K562 (cell line): Measurements from ENCODE around the gene LYRM1. TPM values are rescaled to one million over a fixed set of nuclear protein-coding genes. Genes with fewer than 3 reads are reported as not detected.

Experiments
- ARHGAP35 ChIP-seq: fragments of 450-650 bp; IDR thresholded peaks from 2 replicates; pipeline ENCODE4 v1.6.1; 2018; ENCODE audit not compliant: partially characterized antibody
- DEAF1 ChIP-seq: fragments of 450-650 bp; formaldehyde crosslinking; IDR thresholded peaks from 2 replicates; pipeline ENCODE4 v1.4.0; 2020; ENCODE audit warnings: mild to moderate bottlenecking, moderate library complexity
- ELF1 ChIP-seq: fragments of 200-800 bp; sonication (Bioruptor generic); IDR thresholded peaks from 2 replicates; pipeline ENCODE4 v1.6.1; 2016; ENCODE audit warnings: missing genetic modification characterization, missing compliant biosample characterization
- GABPA ChIP-seq: fragments of 200-800 bp; sonication (Bioruptor generic); conservative IDR thresholded peaks from 2 replicates; pipeline ENCODE4 v1.6.1; 2016; ENCODE audit warnings: low read depth, missing genetic modification characterization, missing compliant biosample characterization
- HDAC8 ChIP-seq: fragments of 450-650 bp; IDR thresholded peaks from 2 replicates; pipeline ENCODE4 v1.6.1; 2016; ENCODE audit warnings: mild to moderate bottlenecking, missing genetic modification characterization, moderate library complexity, missing compliant biosample characterization
- IRF9 ChIP-seq: fragments of 450-650 bp; IDR thresholded peaks from 2 replicates; pipeline ENCODE4 v1.6.1; 2016; ENCODE audit warnings: missing biosample characterization, missing genetic modification characterization
- JUN ChIP-seq, 2 experiments: sonication (generic) in 1 of 2; formaldehyde crosslinking in 1 of 2; IDR thresholded peaks; 2 replicates each; pipeline versions ENCODE4 v1.6.1 to v1.8.0; 2012 to 2022; ENCODE audit warnings: borderline replicate concordance in 2 of 2, mild to moderate bottlenecking in 2 of 2, improper control_type of control experiment in 1 of 2, low read depth in 1 of 2, low read length in 1 of 2, missing genetic modification reagents in 1 of 2
- MYNN ChIP-seq, 2 experiments: sonication (generic); formaldehyde crosslinking in 1 of 2; IDR thresholded peaks; 2 replicates each; pipeline versions ENCODE4 v1.5.0 to v1.6.1; 2016 to 2020; ENCODE audit warnings: antibody characterized with exemption in 1 of 2, missing genetic modification reagents in 1 of 2
- NR1H2 ChIP-seq: sonication (generic); formaldehyde crosslinking; IDR thresholded peaks from 2 replicates; pipeline ENCODE4 v1.4.0; 2020; ENCODE audit warnings: mild to moderate bottlenecking, missing genetic modification reagents
- NR4A1 ChIP-seq, 2 experiments: fragments of 250-450 bp in 1 of 2; fragments of 450-650 bp in 1 of 2; sonication (Bioruptor Pico) in 1 of 2; IDR thresholded peaks; 2 replicates each; pipeline versions ENCODE4 v1.4.0 to v1.6.1; 2016 to 2020; ENCODE audit warnings: mild to moderate bottlenecking in 2 of 2, missing compliant biosample characterization in 1 of 2, missing genetic modification characterization in 1 of 2, moderate library complexity in 1 of 2
- SRSF9 ChIP-seq: fragments of 200-400 bp; formaldehyde crosslinking; IDR thresholded peaks from 2 replicates; pipeline ENCODE4 v1.6.1; 2017; ENCODE audit warnings: low read depth, low read length, borderline replicate concordance
- THAP12 ChIP-seq: fragments of 250-450 bp; sonication (Bioruptor Pico); IDR thresholded peaks from 2 replicates; pipeline ENCODE4 v1.9.0; 2021; ENCODE audit warnings: mild to moderate bottlenecking, inconsistent platforms
- ZKSCAN8 ChIP-seq: fragments of 200-800 bp; sonication (Bioruptor generic); IDR thresholded peaks from 2 replicates; pipeline ENCODE4 v1.6.1; 2016; ENCODE audit warnings: missing genetic modification characterization, missing compliant biosample characterization
- ZMIZ1 ChIP-seq, 2 experiments: fragments of 150-350 bp in 1 of 2; IDR thresholded peaks; 2 replicates each; pipeline ENCODE4 v1.6.1; 2012 to 2016; ENCODE audit warnings: low read depth in 2 of 2, low read length in 2 of 2, mild to moderate bottlenecking in 1 of 2, moderate library complexity in 1 of 2
- polyA plus RNA-seq, 8 experiments: library from polyadenylated mRNA; depleted of rRNA in 4 of 8; stranded (reverse) in 5 of 8; unstranded in 3 of 8; fragments of >200 nt; fragmentation: Nextera tagmentation in 2 of 8; fragmentation: Illumina TruSeq in 1 of 8; extraction: Ambion mirVana in 2 of 8; extraction: Trizol in 1 of 8; gene quantifications; 2 replicates each; pipeline versions ENCODE4 v1.2.1 to v1.2.3, GENCODE V29; 2011 to 2014; ENCODE audit warnings: inconsistent platforms in 1 of 8, missing spikeins in 1 of 8
- total RNA-seq, 7 experiments: library from RNA; depleted of rRNA in 6 of 7; stranded (reverse); fragments of >200 nt in 6 of 7; fragmentation: Illumina TruSeq in 2 of 7; extraction: Trizol in 2 of 7; gene quantifications; 2 replicates each; pipeline versions ENCODE4 v1.2.1 to v1.2.3, GENCODE V29; 2011 to 2021; ENCODE audit warnings: low replicate concordance in 1 of 7
- TF ChIP-seq, protein P1 (sequence below): sonication (generic); IDR thresholded peaks from 2 replicates; pipeline ENCODE4 v1.6.1; 2016

The LYRM1 gene
- total and polyA plus RNA-seq, 9 of the 15 experiments (the other 6 are each of a cell fraction or from before 2014, with no cell fraction given): 17.5 to 44.1 (median 32.7) TPM

GRCh38 chr16:20944861-20945574 lies 44.4 kb downstream of the LYRM1 start (continued):
- no peak for TF ChIP-seq MYNN (IDR thresholded peaks at IDR 0.05)
- no peak for TF ChIP-seq MYNN (CRISPR knock-in tag; IDR thresholded peaks at IDR 0.05)
- no peak for TF ChIP-seq ARHGAP35
- peak; percentile 100 for TF ChIP-seq HDAC8 (tag)
- TF ChIP-seq ELF1 (tag): peak; percentile 67; the same call in 1 of the 2 replicates
- TF ChIP-seq SRSF9: no peak
- peak; percentile 100 for TF ChIP-seq IRF9 (tag)
- peak; percentile 99 for TF ChIP-seq ZKSCAN8 (CRISPR knock-in tag)
- no peak for TF ChIP-seq ZMIZ1 (IDR thresholded peaks at IDR 0.05; ENCODE audit: low read depth in 2 of 2, low read length in 2 of 2)
- peak; percentile 76 for TF ChIP-seq GABPA (tag)
- TF ChIP-seq, protein P1, sequence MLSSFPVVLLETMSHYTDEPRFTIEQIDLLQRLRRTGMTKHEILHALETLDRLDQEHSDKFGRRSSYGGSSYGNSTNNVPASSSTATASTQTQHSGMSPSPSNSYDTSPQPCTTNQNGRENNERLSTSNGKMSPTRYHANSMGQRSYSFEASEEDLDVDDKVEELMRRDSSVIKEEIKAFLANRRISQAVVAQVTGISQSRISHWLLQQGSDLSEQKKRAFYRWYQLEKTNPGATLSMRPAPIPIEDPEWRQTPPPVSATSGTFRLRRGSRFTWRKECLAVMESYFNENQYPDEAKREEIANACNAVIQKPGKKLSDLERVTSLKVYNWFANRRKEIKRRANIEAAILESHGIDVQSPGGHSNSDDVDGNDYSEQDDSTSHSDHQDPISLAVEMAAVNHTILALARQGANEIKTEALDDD: peak; percentile 19; the same call in 1 of the 2 replicates
- 0 out of 2 replicates have a peak, but pooled peaks have one; percentile 23 for TF ChIP-seq NR1H2
- peak; percentile 98 for TF ChIP-seq DEAF1 (CRISPR knock-in tag)
- no peak for TF ChIP-seq JUN (IDR thresholded peaks at IDR 0.05; ENCODE audit: borderline replicate concordance, low read depth, low read length)
- no peak for TF ChIP-seq JUN (CRISPR knock-in tag; IDR thresholded peaks at IDR 0.05; ENCODE audit: borderline replicate concordance)
- TF ChIP-seq THAP12 (CRISPR knock-in tag): 0 out of 2 replicates have a peak, but pooled peaks have one; percentile 20
- TF ChIP-seq NR4A1 (CRISPR knock-in tag; IDR thresholded peaks at IDR 0.05): peak; percentile 100
- peak; percentile 100 for TF ChIP-seq NR4A1 (tag; IDR thresholded peaks at IDR 0.05)
